ENCODE data around the gene MRPL55.

GRCh38 chr1:228087771-228088251, 21.3 kb downstream of the MRPL55 start:
- no peak for TF ChIP-seq CTCF (IDR thresholded peaks at IDR 0.05; ENCODE audit: low read depth, low read length)
- no peak for TF ChIP-seq POLR2A (IDR thresholded peaks at IDR 0.05; ENCODE audit: extremely low read depth, insufficient read length)
- TF ChIP-seq MAX (IDR thresholded peaks at IDR 0.05; ENCODE audit: low read depth, low read length), result no peak
